ENCODE data around the gene SAAL1.
A peak's percentile ranks its signal among the peaks of the same experiment; 100 is the strongest.

The SAAL1 gene

GRCh38 chr11:18108254-18108653 is 2.4 kb upstream of the SAAL1 start:
- no peaks in the 10 kb centered on the region for H3K4me1 ChIP-seq
- DNase-seq, result no peak
- no peak overlapping the region for H3K4me3 ChIP-seq (ENCODE audit: low read depth, low read length)
- peaks cover 1% of the 10 kb centered on the region for H3K36me3 ChIP-seq
- TF ChIP-seq CTCF (IDR thresholded peaks at IDR 0.05; ENCODE audit: low read depth, low read length), result no peak
- H3K27me3 ChIP-seq, result no peaks in the 10 kb centered on the region; the same call in 1 of the 2 replicates
- H3K9me3 ChIP-seq, result no peaks in the 10 kb centered on the region

- Histone ChIP-seq H3K4me3 (ENCODE audit: low read depth, low read length) (no peak overlapping the region), H3K9me3 (no peaks in the 10 kb centered on the region), H3K27me3 (no peaks in the 10 kb centered on the region), H3K4me1 (no peaks in the 10 kb centered on the region), H3K36me3 (peaks cover 11% of the 10 kb centered on the region)
- DNase-seq, result no peak
- no peak for TF ChIP-seq CTCF (IDR thresholded peaks at IDR 0.05; ENCODE audit: low read depth, low read length)
Observed at GRCh38 chr11:18106688-18107087, 806 bp upstream of the SAAL1 start.

- Histone ChIP-seq H3K27me3 (no peaks in the 10 kb centered on the region), H3K4me3 (ENCODE audit: low read depth, low read length) (peak overlapping the region; percentile 85), H3K36me3 (peaks cover 11% of the 10 kb centered on the region), H3K4me1 (no peaks in the 10 kb centered on the region), H3K9me3 (no peaks in the 10 kb centered on the region)
- no peak for DNase-seq
- no peak for TF ChIP-seq CTCF (IDR thresholded peaks at IDR 0.05; ENCODE audit: low read depth, low read length)
Observed at GRCh38 chr11:18105086-18105801, 638 bp downstream of the SAAL1 start.

GRCh38 chr11:18100926-18101656 is 4.8 kb downstream of the SAAL1 start:
- DNase-seq, result no peak
- Histone ChIP-seq H3K9me3 (no peaks in the 10 kb centered on the region), H3K4me1 (no peaks in the 10 kb centered on the region), H3K36me3 (peaks cover 11% of the 10 kb centered on the region), H3K4me3 (ENCODE audit: low read depth, low read length) (no peak overlapping the region), H3K27me3 (no peaks in the 10 kb centered on the region)
- TF ChIP-seq CTCF (IDR thresholded peaks at IDR 0.05; ENCODE audit: low read depth, low read length), result no peak

GRCh38 chr11:18093959-18094358 is 11.9 kb downstream of the SAAL1 start:
- peaks cover 11% of the 10 kb centered on the region for H3K36me3 ChIP-seq
- H3K9me3 ChIP-seq, result no peaks in the 10 kb centered on the region
- H3K4me3 ChIP-seq (ENCODE audit: low read depth, low read length), result no peak overlapping the region
- H3K27me3 ChIP-seq, result no peaks in the 10 kb centered on the region
- no peak for DNase-seq
- no peak for TF ChIP-seq CTCF (IDR thresholded peaks at IDR 0.05; ENCODE audit: low read depth, low read length)
- H3K4me1 ChIP-seq, result no peaks in the 10 kb centered on the region

- no peaks in the 10 kb centered on the region for H3K27me3 ChIP-seq
- no peak overlapping the region for H3K4me3 ChIP-seq (ENCODE audit: low read depth, low read length)
- peaks cover 11% of the 10 kb centered on the region for H3K36me3 ChIP-seq
- no peak for DNase-seq
- TF ChIP-seq CTCF (IDR thresholded peaks at IDR 0.05; ENCODE audit: low read depth, low read length), result no peak
- H3K4me1 ChIP-seq, result no peaks in the 10 kb centered on the region
- H3K9me3 ChIP-seq, result no peaks in the 10 kb centered on the region
Observed at GRCh38 chr11:18091731-18092130, 14.2 kb downstream of the SAAL1 start.
